DND-41 (cell line): ENCODE results near the gene ZRSR2.

Experiments
- CTCF ChIP-seq: IDR thresholded peaks from 2 replicates; pipeline ENCODE4 v1.5.1; 2012; ENCODE audit warnings: borderline replicate concordance, low read length, moderate library complexity, mild to moderate bottlenecking; ENCODE audit not compliant: poor library complexity, severe bottlenecking; ENCODE audit errors: extremely low read depth
- EZH2 ChIP-seq: IDR thresholded peaks from 3 replicates; pipeline ENCODE4 v1.6.1; 2012; ENCODE audit warnings: borderline replicate concordance, low read depth, mild to moderate bottlenecking, moderate library complexity, low read length, inconsistent platforms; ENCODE audit not compliant: severe bottlenecking

GRCh38 chrX:15856222-15856587 lies 65.9 kb downstream of the ZRSR2 start:
- TF ChIP-seq CTCF (no peak), EZH2 (no peak)
